GM12801 (cell line): Measurements from ENCODE around the gene ZMAT5.

Experiments
- TF ChIP-seq, protein P1 (sequence below): IDR thresholded peaks from one replicate; pipeline ENCODE4 v1.5.1; 2011; ENCODE audit warnings: control low read depth; ENCODE audit not compliant: insufficient read length; ENCODE audit errors: extremely low read depth

ZMAT5 gene

DNA sequence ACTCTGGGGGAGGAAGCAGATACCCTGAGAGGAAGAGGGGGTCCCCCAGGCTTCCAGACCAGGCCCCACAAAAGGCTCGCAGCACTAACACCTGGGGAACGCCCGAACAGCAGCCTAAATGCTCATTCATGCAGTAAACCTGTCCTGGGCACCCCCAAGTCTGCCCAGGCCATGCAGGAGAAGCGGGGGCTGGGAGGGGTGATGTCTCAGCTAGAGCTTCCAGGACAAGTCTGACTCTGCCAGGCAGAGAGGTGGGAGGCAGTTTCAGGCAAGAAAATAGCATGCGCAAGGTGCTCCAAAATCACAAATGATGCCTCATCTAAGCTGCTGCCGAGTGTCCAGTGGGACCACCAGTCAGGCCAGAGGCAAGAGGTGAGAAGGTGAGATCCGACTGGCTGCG, 32.4 kb downstream of the ZMAT5 start:
- TF ChIP-seq, protein P1, sequence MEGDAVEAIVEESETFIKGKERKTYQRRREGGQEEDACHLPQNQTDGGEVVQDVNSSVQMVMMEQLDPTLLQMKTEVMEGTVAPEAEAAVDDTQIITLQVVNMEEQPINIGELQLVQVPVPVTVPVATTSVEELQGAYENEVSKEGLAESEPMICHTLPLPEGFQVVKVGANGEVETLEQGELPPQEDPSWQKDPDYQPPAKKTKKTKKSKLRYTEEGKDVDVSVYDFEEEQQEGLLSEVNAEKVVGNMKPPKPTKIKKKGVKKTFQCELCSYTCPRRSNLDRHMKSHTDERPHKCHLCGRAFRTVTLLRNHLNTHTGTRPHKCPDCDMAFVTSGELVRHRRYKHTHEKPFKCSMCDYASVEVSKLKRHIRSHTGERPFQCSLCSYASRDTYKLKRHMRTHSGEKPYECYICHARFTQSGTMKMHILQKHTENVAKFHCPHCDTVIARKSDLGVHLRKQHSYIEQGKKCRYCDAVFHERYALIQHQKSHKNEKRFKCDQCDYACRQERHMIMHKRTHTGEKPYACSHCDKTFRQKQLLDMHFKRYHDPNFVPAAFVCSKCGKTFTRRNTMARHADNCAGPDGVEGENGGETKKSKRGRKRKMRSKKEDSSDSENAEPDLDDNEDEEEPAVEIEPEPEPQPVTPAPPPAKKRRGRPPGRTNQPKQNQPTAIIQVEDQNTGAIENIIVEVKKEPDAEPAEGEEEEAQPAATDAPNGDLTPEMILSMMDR: no peak

DNA sequence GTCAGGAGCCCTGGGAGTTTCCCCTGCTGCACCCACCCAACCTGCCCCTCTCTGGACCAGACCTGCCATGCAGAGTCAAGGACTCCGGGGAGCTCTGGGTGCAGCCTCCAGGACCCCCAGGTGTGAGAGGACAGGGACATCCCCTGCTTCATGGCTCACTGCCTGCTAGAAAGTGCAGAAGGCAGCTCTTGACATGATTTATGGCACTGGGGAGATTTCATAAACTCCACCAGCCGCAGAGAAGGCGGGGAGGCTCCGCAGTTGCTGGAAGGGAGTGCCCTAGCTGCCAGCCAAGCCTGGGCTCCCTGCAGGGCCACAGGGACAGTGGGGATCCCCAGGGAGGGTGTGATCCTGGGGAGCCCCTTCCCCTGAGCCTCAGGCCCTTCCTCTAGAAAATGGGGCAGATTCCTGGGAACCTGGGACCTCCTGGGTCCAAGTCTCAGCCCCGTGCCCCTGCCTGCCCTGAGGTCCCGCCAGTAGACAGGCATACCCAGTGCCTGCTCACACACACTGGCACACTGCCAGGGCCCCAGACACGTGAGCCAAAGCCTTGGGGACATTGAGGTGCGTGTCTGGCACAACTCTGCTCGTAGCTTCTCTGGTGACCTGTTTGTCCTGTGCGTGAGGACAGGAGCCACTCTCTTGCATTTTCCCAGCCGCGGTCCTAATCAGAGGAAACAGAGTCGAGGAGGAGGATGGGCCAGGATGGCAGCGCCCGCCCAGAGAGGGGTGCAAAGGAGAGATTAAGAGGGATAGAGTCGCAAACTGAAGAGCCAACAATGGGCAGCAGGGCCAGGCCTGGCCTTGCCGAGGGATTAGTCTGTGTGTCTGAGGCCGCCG, 33.2 kb downstream of the ZMAT5 start:
- TF ChIP-seq, protein P1: no peak

DNA sequence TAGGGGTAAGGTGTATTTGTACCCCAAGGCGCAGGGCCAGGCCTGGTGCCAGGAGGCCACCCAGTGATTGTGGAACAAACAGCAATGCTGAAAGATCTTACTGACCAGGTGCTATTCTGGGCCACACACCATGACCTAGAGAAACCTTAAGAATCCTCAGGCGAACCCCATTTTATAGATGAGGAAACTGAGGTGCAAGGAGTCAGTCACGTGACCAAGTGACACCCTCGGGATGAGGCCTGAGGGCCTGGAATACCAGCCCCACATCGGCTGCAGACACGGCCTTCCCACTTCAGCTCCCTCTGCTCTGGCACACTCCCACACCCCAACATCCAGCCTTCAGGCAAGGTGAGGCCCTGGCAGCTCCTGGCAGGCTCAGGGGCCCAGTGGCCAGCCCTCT, 33.9 kb downstream of the ZMAT5 start:
- TF ChIP-seq, protein P1: no peak

DNA sequence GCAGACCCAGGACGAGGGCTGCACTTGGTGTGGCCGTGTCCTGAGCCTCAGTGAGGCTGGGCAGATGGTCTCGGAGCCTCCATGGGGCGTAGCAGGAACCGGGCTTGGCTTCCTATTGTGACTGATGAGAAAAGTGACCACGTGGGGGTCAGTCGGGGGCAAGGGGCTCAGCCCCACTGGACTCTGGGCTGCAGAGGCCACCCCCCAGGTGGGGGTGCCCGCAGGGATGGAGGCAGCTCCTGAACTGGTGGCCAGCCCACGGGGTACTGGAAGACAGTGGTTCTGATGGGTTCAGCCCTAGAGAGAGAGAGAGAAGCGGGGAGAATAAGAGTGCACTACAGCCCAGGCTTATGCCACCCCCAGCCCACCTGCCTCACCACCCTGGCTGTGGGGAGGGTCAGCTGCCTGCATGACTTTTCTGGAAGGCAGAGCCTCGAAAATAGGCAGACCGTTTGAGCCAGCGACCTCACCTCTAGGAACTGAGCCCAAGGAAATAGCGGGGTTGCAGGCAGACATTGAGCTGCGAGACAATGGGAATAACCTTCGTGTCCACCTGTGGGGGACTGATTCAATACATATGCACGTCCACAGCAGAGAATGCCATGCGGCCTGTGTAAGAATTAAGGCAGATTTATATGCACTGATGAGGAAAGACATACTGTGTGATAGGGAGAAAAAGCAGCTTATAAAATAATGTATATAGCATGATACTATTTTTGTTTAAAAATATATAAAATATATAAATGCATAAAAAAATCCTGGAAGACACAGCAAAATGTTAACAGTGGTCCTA, 35.6 kb downstream of the ZMAT5 start:
- TF ChIP-seq, protein P1: no peak

DNA sequence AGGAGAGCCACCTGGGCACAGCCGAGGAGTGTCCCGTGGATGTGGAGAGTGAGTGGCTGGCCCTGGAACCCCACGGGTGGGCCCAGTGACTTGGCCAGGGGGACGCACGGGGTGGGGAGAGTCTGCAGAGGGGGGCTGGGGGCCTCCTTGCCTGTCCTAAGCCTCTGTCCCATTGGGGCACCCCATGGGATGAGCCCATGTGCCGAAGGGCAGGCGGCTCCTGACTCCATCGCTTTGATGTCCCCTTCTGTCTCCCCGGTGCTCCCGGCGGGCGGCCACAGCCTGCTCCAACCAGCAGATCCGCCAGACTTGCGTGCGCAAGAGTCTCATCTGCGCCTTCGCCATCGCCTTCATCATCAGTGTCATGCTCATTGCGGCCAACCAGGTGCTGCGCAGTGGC, 37.6 kb downstream of the ZMAT5 start:
- TF ChIP-seq, protein P1: no peak

DNA sequence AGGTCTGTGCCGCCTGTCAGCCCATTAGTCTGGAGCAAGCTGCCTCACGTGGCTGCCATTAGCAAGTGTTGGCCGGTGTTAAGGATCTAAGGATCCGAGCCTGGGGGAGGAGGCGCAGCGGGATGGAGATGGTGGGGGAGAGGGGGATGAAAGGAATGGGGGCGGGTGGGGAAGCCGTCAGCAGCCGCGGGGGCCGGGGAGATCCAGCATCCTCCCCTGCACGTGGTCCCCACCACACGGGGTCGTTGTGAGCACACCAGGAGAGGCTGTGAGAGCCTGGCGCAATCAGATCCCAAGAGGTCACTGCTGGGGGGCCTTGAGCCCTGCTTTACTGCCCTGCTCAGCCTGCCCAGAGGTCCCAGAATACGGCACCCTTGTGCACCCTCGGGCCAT, 39.7 kb downstream of the ZMAT5 start:
- TF ChIP-seq, protein P1: no peak

DNA sequence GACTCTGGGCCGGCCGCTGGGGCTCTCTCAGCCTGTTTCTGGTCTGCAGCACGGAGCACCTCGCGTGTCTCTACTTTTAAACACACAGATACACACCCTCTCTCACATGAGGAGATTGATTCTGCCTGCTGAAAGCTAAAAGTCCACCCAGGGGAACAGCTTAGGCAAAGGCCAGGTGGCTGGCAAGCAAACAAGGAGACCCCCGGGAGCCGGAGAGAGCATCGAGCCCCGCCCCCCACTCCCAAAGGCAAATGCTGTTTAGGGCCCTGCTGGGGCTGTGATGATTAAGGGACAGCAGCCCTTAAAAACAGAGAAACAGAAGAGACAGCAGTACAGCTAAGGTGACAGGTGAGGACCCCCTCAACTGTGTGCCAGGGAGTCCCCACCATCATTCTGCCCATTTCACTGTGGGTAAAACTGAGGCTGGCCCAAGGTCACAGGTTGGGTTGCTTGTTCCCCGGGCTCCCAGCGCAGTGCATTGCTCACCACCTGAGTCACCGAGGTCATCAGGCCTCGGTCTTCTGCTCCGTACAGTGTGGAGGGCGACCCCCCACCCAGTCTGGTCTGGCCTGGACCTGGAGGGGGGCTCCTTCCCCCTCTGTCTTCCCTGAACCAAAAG, 40.2 kb downstream of the ZMAT5 start:
- TF ChIP-seq, protein P1: no peak
